Frontal cortex (tissue), 4 donors: ENCODE measurements around the gene HDC. TPM values are rescaled to one million over a fixed set of nuclear protein-coding genes. Genes with fewer than 3 reads are reported as not detected.

Experiments
- DNase-seq, 2 donors: peaks; one replicate each; pipeline ENCODE4 v3.0.0; 2012; ENCODE audit warnings: low spot score in 2 of 2
- FAIRE-seq: peaks from 2 replicates; lab custom pipeline; 2012; peaks lifted over from hg19 to GRCh38; lab: Jason Lieb, UNC
- total RNA-seq: library from RNA; depleted of rRNA; stranded (reverse); fragments of >200 nt; gene quantifications from one replicate; pipeline ENCODE4 v1.2.3, GENCODE V29; 2014
- donor health status: control.
- donor health status: control.
- donor health status: control.

HDC gene
- total RNA-seq: under 0.01 TPM

- FAIRE-seq: no peak
- DNase-seq: no peak
These were observed at the start of gene HDC for GRCh38 chr15:50265620-50266019. Gene HDC (minus strand): TSS chr15:50265726. CDS start chr15:50265623, 103 bp downstream.

- FAIRE-seq (no peak), DNase-seq (no peak)
These were observed 47.1 kb upstream of the HDC start for GRCh38 chr15:50312636-50313035.

GRCh38 chr15:50307799-50308198, 42.3 kb upstream of the HDC start:
- DNase-seq (no peak), FAIRE-seq (no peak)

GRCh38 chr15:50304836-50305235, 39.3 kb upstream of the HDC start:
- FAIRE-seq (no peak), DNase-seq (no peak)

- FAIRE-seq (no peak), DNase-seq (no peak)
These were observed 37.1 kb upstream of the HDC start for GRCh38 chr15:50302581-50302980.

GRCh38 chr15:50298340-50298739, 32.8 kb upstream of the HDC start:
- DNase-seq (no peak), FAIRE-seq (no peak)

- DNase-seq (no peak), FAIRE-seq (no peak)
These were observed 30.4 kb upstream of the HDC start for GRCh38 chr15:50295966-50296365.

GRCh38 chr15:50289749-50290148, 24.2 kb upstream of the HDC start:
- DNase-seq: no peak
- FAIRE-seq: no peak

GRCh38 chr15:50287324-50288116, 22.0 kb upstream of the HDC start:
- DNase-seq: no peak
- FAIRE-seq: no peak

GRCh38 chr15:50281427-50281826, 15.9 kb upstream of the HDC start:
- FAIRE-seq (no peak), DNase-seq (no peak)

- FAIRE-seq (no peak), DNase-seq (no peak)
These were observed 14.7 kb upstream of the HDC start for GRCh38 chr15:50280271-50280670.

GRCh38 chr15:50278496-50278895, 13.0 kb upstream of the HDC start:
- DNase-seq (no peak), FAIRE-seq (no peak)

- FAIRE-seq (no peak), DNase-seq (no peak)
These were observed 11.8 kb upstream of the HDC start for GRCh38 chr15:50277370-50277769.

GRCh38 chr15:50275908-50276307, 10.4 kb upstream of the HDC start:
- no peak for DNase-seq

GRCh38 chr15:50275091-50275490, 9.6 kb upstream of the HDC start:
- FAIRE-seq: no peak
- DNase-seq: no peak

More at GRCh38 chr15:50275908-50276307, 10.4 kb upstream of the HDC start:
- no peak for FAIRE-seq

GRCh38 chr15:50267577-50267976, 2.1 kb upstream of the HDC start:
- DNase-seq (no peak), FAIRE-seq (no peak)

GRCh38 chr15:50262533-50262932, 3.0 kb downstream of the HDC start:
- FAIRE-seq (no peak), DNase-seq (no peak)

GRCh38 chr15:50261981-50262380, 3.5 kb downstream of the HDC start:
- no peak for FAIRE-seq
- no peak for DNase-seq

GRCh38 chr15:50260969-50261496, 4.5 kb downstream of the HDC start:
- DNase-seq: no peak
- no peak for FAIRE-seq

GRCh38 chr15:50259276-50259675, 6.2 kb downstream of the HDC start:
- FAIRE-seq (no peak), DNase-seq (no peak)

GRCh38 chr15:50257924-50258323, 7.6 kb downstream of the HDC start:
- DNase-seq (no peak), FAIRE-seq (no peak)

GRCh38 chr15:50257332-50257731, 8.2 kb downstream of the HDC start:
- FAIRE-seq (no peak), DNase-seq (no peak)
